H1 (cell line): ENCODE measurements around the gene PRSS8. TPM values are rescaled to one million over a fixed set of nuclear protein-coding genes. Genes with fewer than 3 reads are reported as not detected.

Source experiments
- ASH2L ChIP-seq: fragments of 200-600, 300-600 bp; sonication (generic); IDR thresholded peaks from one replicate; pipeline ENCODE4 v1.7.1; 2017; ENCODE audit warnings: low read length
- BCL11A ChIP-seq, 2 experiments: IDR thresholded peaks; one replicate each; pipeline ENCODE4 v1.6.1; 2011; ENCODE audit warnings: low read depth in 2 of 2, low read length in 2 of 2, mild to moderate bottlenecking in 2 of 2
- BRCA1 ChIP-seq: IDR thresholded peaks from 2 replicates; pipeline ENCODE4 v1.6.1; 2012; ENCODE audit warnings: low read depth, low read length, improper control_type of control experiment
- CREB1 ChIP-seq: IDR thresholded peaks from 2 replicates; pipeline ENCODE4 v1.6.1; 2012; ENCODE audit warnings: inconsistent platforms
- CTBP2 ChIP-seq: IDR thresholded peaks from 2 replicates; pipeline ENCODE4 v1.7.0; 2011; ENCODE audit warnings: borderline replicate concordance, mild to moderate bottlenecking, moderate library complexity, mixed read lengths, low read length; ENCODE audit not compliant: insufficient read depth, insufficient read length
- EGR1 ChIP-seq: IDR thresholded peaks from 2 replicates; pipeline ENCODE4 v1.6.1; 2011; ENCODE audit warnings: low read depth, low read length, borderline replicate concordance
- RBBP5 ChIP-seq: IDR thresholded peaks from 2 replicates; pipeline ENCODE4 v1.7.1; 2012; ENCODE audit warnings: low read depth, mild to moderate bottlenecking, inconsistent platforms, low read length, moderate library complexity, borderline replicate concordance
- SAP30 ChIP-seq: fragments of 300-600 bp; sonication (generic); IDR thresholded peaks from 2 replicates; pipeline ENCODE4 v1.7.1; 2012; ENCODE audit warnings: low read length, moderate library complexity, mild to moderate bottlenecking, inconsistent platforms; ENCODE audit not compliant: insufficient read depth, insufficient replicate concordance
- SIN3A ChIP-seq, 2 experiments: IDR thresholded peaks in 1 of 2; conservative IDR thresholded peaks in 1 of 2; 2 replicates each; pipeline ENCODE4 v1.6.1; 2011 to 2012; ENCODE audit warnings: low read length in 2 of 2, improper control_type of control experiment in 1 of 2, low read depth in 1 of 2, mild to moderate bottlenecking in 1 of 2
- TBP ChIP-seq: IDR thresholded peaks from 2 replicates; pipeline ENCODE4 v1.6.1; 2011; ENCODE audit warnings: low read depth, low read length, improper control_type of control experiment
- polyA plus RNA-seq, 7 experiments: library from polyadenylated mRNA; depleted of rRNA in 3 of 7; stranded (reverse) in 5 of 7; unstranded in 2 of 7; fragments of >200 nt in 5 of 7; fragments of 200-250 nt in 2 of 7; gene quantifications; 1 replicate in 5 of 7; 2 replicates in 1 of 7; 4 replicates in 1 of 7; pipeline versions ENCODE4 v1.2.1 to v1.2.3, GENCODE V29; 2011 to 2013; ENCODE audit warnings: missing spikeins in 2 of 7, mixed read lengths in 2 of 7
- total RNA-seq: library from RNA; stranded (reverse); fragmentation: NEBNext Ultra II Directional; extraction: Animal tissue kit (Norgen Biotek cat#: 25700); gene quantifications from 2 replicates; pipeline ENCODE4 v1.2.1, GENCODE V29; 2021

PRSS8 gene
- total and polyA plus RNA-seq, 2 of the 8 experiments (the other 6 are each of a cell fraction or from before 2014, with no cell fraction given) = 87.7 to 273 TPM

- TF ChIP-seq ASH2L (no peak), TBP (0 out of 2 replicates have a peak, but pooled peaks have one; percentile 29), SIN3A (conservative IDR thresholded peaks at IDR 0.05 in 1 of 2, IDR thresholded peaks at IDR 0.05 in 1 of 2; ENCODE audit: low read depth in 1 of 2, low read length in 2 of 2) (peak; percentile 49 to 88; a peak in 2 of 4 replicates), RBBP5 (no peak), BRCA1 (no peak), BCL11A (IDR thresholded peaks at IDR 0.05; ENCODE audit: low read depth in 2 of 2, low read length in 2 of 2) (no peak), CREB1 (peak; percentile 32; the same call in 1 of the 2 replicates), EGR1 (peak; percentile 14; the same call in 1 of the 2 replicates), CTBP2 (peak; percentile 52), SAP30 (no peak)
Measured at GRCh38 chr16:31142109-31143010, 6.8 kb upstream of the PRSS8 start (continued).
